Measurements from ENCODE around the gene SUSD6.
"Not testable (repeated sequence)": the region's sequence is repeated elsewhere in the genome, so short reads cannot be mapped to it uniquely, and the experiment has no call there.

Gene SUSD6

GRCh38 chr14:69695322-69696203, 84.2 kb downstream of the SUSD6 start:
- peak; percentile 42 for DNase-seq (ENCODE audit: low spot score)

GRCh38 chr14:69696204-69696527, 84.8 kb downstream of the SUSD6 start:
- DNase-seq (ENCODE audit: low spot score): no peak

GRCh38 chr14:69696633-69697557, 85.5 kb downstream of the SUSD6 start:
- no peak for DNase-seq (ENCODE audit: low spot score)

GRCh38 chr14:69698572-69698971, 87.2 kb downstream of the SUSD6 start:
- no peak for DNase-seq (ENCODE audit: low spot score)

- not testable (repeated sequence) for DNase-seq (ENCODE audit: low spot score)
These were observed 87.8 kb downstream of the SUSD6 start for GRCh38 chr14:69699243-69699642.

GRCh38 chr14:69699748-69700303, 88.4 kb downstream of the SUSD6 start:
- DNase-seq (ENCODE audit: low spot score): no peak

GRCh38 chr14:69700575-69700974, 89.2 kb downstream of the SUSD6 start:
- DNase-seq (ENCODE audit: low spot score): no peak

- no peak for DNase-seq (ENCODE audit: low spot score)
These were observed 89.9 kb downstream of the SUSD6 start for GRCh38 chr14:69701291-69701690.

- DNase-seq (ENCODE audit: low spot score): no peak
These were observed 90.5 kb downstream of the SUSD6 start for GRCh38 chr14:69701857-69702256.

- DNase-seq (ENCODE audit: low spot score): no peak
These were observed 91.9 kb downstream of the SUSD6 start for GRCh38 chr14:69703047-69704039.

- no peak for DNase-seq (ENCODE audit: low spot score)
These were observed 92.9 kb downstream of the SUSD6 start for GRCh38 chr14:69704319-69704718.

GRCh38 chr14:69705706-69706105, 94.3 kb downstream of the SUSD6 start:
- peak; percentile 36 for DNase-seq (ENCODE audit: low spot score)

GRCh38 chr14:69708049-69708448, 96.7 kb downstream of the SUSD6 start:
- no peak for DNase-seq (ENCODE audit: low spot score)

- DNase-seq (ENCODE audit: low spot score): peak; percentile 17
These were observed 97.5 kb downstream of the SUSD6 start for GRCh38 chr14:69708586-69709560.

GRCh38 chr14:69710378-69710777, 99.0 kb downstream of the SUSD6 start:
- no peak for DNase-seq (ENCODE audit: low spot score)

GRCh38 chr14:69711065-69711464, 99.7 kb downstream of the SUSD6 start:
- DNase-seq (ENCODE audit: low spot score): no peak

GRCh38 chr14:69711477-69711876, 100.1 kb downstream of the SUSD6 start:
- no peak for DNase-seq (ENCODE audit: low spot score)

GRCh38 chr14:69711881-69712560, 100.6 kb downstream of the SUSD6 start:
- no peak for DNase-seq (ENCODE audit: low spot score)

- no peak for DNase-seq (ENCODE audit: low spot score)
These were observed 101.2 kb downstream of the SUSD6 start for GRCh38 chr14:69712599-69713088.

All from kidney tubule cell (primary cell).